Coronary artery (tissue), 2 donors: ENCODE results near the gene AGBL4.

Experiments used
- DNase-seq: peaks from one replicate; pipeline ENCODE4 v3.0.0-alpha.2; 2017; ENCODE audit warnings: low spot score
- H3K27ac ChIP-seq, 2 donors: fragments of 200-600 bp; sonication (generic); one replicate each; pipeline ENCODE4 v1.5.1; 2016 to 2019
- H3K4me3 ChIP-seq: fragments of 200-600 bp; sonication (generic); 2 replicates; pipeline ENCODE4 v1.5.1; 2016; ENCODE audit warnings: mild to moderate bottlenecking, moderate library complexity
- TF ChIP-seq, protein P1 (sequence below): fragments of 200-600 bp; sonication (generic); IDR thresholded peaks from one replicate; pipeline ENCODE4 v1.5.1; 2019; ENCODE audit warnings: antibody characterized with exemption

The AGBL4 gene

DNA sequence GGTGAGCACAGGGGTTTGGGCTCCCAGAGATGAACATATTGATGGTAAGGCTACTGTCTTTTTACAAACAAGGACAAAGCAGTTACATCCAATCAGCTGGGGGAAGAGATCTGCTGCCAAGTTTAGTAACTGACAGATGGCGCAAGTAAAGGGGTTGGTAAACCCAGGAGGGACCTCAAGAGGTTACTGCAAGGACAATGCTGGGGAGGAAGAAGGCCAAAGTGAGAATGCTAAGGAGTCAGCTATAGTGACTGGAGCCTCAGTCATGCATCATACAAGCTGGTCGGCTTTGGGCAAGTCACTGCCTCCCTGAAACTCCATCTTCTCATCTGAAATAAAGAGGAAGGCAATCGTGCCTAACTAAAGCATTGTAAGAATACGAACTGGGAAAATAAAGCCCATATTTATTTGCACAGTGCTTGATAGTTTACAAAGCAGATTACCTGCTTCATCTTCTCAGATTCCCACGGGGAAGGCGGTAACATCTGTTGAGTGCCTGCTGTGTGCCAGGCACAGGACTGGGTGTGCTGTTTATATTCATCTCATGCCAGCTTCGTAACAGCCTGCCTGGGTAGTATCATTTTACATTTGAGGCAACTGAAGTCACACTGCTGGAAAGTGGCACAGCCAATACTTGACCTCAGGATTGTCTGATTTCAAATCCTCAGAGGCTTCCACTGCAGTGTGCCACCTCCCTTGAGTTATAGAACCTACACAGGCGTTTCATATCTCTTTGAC, 1361.9 kb downstream of the AGBL4 start:
- Histone ChIP-seq H3K4me3 (no peak overlapping the region), H3K27ac (no peak overlapping the region)
- DNase-seq: no peak
- TF ChIP-seq, protein P1, sequence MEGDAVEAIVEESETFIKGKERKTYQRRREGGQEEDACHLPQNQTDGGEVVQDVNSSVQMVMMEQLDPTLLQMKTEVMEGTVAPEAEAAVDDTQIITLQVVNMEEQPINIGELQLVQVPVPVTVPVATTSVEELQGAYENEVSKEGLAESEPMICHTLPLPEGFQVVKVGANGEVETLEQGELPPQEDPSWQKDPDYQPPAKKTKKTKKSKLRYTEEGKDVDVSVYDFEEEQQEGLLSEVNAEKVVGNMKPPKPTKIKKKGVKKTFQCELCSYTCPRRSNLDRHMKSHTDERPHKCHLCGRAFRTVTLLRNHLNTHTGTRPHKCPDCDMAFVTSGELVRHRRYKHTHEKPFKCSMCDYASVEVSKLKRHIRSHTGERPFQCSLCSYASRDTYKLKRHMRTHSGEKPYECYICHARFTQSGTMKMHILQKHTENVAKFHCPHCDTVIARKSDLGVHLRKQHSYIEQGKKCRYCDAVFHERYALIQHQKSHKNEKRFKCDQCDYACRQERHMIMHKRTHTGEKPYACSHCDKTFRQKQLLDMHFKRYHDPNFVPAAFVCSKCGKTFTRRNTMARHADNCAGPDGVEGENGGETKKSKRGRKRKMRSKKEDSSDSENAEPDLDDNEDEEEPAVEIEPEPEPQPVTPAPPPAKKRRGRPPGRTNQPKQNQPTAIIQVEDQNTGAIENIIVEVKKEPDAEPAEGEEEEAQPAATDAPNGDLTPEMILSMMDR: no peak

DNA sequence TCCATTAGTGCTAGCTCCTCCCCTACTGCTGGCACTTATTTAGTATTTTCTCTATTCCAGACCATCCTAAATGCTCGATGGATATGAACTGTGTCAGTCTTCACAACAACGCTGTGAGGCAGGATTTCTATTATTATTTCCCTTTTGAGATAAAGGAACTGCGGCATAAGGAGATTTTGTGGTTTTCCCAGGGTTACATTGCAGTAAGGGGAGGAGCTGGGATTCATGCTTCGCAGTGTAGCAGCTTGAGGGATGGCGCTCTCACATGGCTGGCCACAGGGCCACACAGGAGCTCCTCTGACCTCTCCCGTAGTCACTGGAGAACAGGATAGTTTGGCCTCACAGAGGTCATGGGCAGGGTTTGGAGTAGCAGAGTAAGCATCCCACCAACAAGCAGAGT, 1364.0 kb downstream of the AGBL4 start:
- TF ChIP-seq, protein P1: no peak
- H3K4me3 ChIP-seq: no peak overlapping the region
- H3K27ac ChIP-seq: no peak overlapping the region
- no peak for DNase-seq

DNA sequence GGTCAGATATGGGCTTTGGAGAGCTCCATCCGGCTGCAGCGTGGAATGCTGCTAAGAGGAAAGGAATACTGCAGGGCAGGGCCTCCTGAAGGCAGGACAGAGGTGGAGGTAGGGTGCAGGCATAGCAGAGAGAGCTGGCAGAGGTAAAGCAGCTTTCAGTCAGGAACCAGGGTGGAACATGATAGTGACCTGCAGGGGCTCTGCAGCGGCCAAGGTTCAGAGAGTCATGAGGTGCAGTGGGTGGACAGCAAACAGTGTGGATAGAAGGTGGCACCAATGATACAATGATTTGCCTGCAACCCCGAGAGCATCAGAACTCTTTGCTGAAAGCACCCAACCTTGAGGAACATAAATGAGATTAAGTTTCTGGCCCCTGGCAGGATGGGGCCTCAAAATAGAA, 1366.3 kb downstream of the AGBL4 start:
- no peak overlapping the region for H3K27ac ChIP-seq
- DNase-seq: no peak
- H3K4me3 ChIP-seq: no peak overlapping the region
- TF ChIP-seq, protein P1: no peak

DNA sequence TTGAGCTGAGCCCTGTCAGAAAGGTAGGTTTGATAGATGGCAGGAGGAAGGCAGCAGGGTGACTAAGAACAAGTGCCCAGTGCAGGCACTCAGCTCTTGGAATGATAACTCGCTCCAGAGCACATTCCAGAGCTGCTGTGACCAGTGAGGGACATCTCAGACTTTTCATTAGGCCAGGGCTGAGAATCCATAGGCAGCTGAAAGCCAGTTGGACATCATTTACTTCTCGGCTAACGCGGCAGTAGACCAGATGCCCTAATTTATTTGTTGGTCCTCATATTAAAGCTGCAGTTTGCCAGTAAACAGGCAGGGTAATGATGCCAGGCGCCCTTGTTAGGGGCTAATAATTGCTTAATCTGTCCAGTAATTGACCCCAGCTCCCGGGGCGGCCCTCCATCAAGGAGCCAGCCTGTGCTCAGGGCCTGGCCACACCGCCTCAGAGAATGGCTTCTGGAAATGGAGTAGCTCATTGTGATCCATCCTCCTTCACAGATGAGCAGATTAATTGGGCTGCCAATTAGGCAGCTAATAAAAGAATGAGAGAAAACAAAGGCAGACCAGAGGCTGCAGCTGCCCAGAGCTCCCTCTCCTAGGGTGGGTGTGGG, 1369.0 kb downstream of the AGBL4 start:
- DNase-seq: no peak
- TF ChIP-seq, protein P1: no peak
- H3K4me3 ChIP-seq: no peak overlapping the region

DNA sequence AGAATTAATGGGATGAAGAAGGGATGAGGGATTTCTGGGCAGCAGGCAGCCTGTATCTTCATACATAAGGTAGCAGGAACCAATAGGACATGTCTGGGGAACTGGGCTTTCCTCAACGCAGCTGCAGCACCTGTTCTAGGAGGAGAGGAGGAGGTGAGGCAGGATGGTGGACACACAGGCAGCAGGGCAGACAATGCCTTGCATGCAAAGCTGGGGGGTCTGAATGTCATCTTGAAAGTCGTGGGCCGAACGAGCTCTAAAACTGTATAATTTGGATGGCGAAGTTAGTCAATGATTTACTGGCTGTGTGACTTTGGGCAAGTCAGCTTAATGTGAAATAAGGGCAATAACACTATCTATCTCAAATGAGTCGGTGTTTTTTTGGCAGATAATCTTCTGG, 1371.4 kb downstream of the AGBL4 start:
- no peak overlapping the region for H3K4me3 ChIP-seq
- TF ChIP-seq, protein P1: no peak
- no peak overlapping the region for H3K27ac ChIP-seq
- DNase-seq: no peak

More for the DNA sequence above, 1369.0 kb downstream of the AGBL4 start:
- no peak overlapping the region for H3K27ac ChIP-seq

DNA sequence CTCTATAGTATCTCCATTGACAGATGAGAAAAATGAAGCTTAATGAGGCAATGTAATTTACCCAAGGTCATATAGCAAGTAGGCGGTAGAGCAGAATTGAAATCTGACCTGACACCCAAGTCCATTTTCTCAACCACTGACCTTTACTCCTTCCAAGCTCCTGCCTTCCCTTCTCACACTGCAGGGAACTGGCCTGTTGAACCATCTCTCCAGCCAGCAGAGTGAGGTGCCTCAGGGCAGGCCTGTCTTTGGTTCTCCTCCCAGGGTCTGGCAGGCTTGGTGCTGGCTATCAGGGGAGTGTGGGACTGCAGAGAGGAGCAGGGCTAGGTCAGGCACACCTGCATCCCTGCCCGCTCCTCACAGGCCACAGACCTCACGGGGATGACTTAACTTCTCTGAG, 1373.9 kb downstream of the AGBL4 start:
- Histone ChIP-seq H3K27ac (no peak overlapping the region), H3K4me3 (no peak overlapping the region)
- no peak for DNase-seq
- TF ChIP-seq, protein P1: no peak

DNA sequence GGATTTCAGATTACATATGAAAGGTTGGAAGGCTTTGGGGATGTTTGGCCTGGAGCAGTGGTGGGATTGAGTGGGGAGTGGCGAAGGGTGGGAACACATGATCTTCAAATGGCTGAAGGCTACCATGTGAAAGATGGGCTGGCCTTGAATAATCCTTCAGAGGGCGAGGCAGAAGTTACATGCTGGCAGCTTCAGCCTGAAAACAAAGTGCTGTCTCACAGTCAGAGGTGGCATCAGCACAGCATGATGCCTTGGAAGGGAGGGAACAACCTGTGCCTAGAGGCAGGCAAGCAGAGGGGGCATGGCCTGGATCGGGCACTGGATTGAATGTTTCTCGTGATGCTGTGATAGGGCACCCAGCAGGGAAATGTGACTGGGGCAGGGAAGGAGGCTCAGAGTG, 1377.9 kb downstream of the AGBL4 start:
- H3K4me3 ChIP-seq: no peak overlapping the region
- TF ChIP-seq, protein P1: no peak
- H3K27ac ChIP-seq: no peak overlapping the region
- no peak for DNase-seq
